Transverse colon (tissue), 4 donors: ENCODE data around the gene NSUN4. TPM values are rescaled to one million over a fixed set of nuclear protein-coding genes. Genes with fewer than 3 reads are reported as not detected.

Source experiments
- DNase-seq: peaks from one replicate; pipeline ENCODE4 v3.0.0-alpha.2; 2019
- H3K27ac ChIP-seq, 4 donors: fragments of 200-600 bp; sonication (generic); 2 replicates each; pipeline ENCODE4 v1.5.1; 2016 to 2018; ENCODE audit warnings: inconsistent platforms in 4 of 4
- H3K27me3 ChIP-seq: fragments of 200-600 bp; sonication (generic); 2 replicates; pipeline ENCODE4 v1.5.1; 2017; ENCODE audit warnings: inconsistent platforms
- H3K36me3 ChIP-seq, 4 donors: fragments of 200-600 bp; sonication (generic); 2 replicates each; pipeline ENCODE4 v1.5.1; 2017 to 2019; ENCODE audit warnings: inconsistent platforms in 4 of 4
- H3K4me1 ChIP-seq, 4 donors: fragments of 200-600 bp; sonication (generic); 2 replicates each; pipeline ENCODE4 v1.5.1; 2017 to 2020; ENCODE audit warnings: inconsistent platforms in 4 of 4
- H3K4me3 ChIP-seq, 4 donors: fragments of 200-600 bp; sonication (generic); 1 replicate in 1 of 4; 2 replicates in 3 of 4; pipeline versions ENCODE4 v1.5.1 to v1.6.1; 2017 to 2019; ENCODE audit warnings: inconsistent platforms in 4 of 4
- H3K9me3 ChIP-seq, 2 donors: fragments of 200-600 bp; sonication (generic); 2 replicates each; pipeline ENCODE4 v1.5.1; 2017 to 2019; ENCODE audit warnings: inconsistent platforms in 2 of 2
- EP300 ChIP-seq: sonication (generic); formaldehyde crosslinking; IDR thresholded peaks from one replicate; pipeline ENCODE4 v1.6.1; 2017; ENCODE audit warnings: antibody characterized with exemption, low read depth
- POLR2A ChIP-seq: fragments of 450-650 bp; IDR thresholded peaks from one replicate; pipeline ENCODE4 v1.6.1; 2016; ENCODE audit warnings: antibody characterized with exemption, mild to moderate bottlenecking, moderate library complexity
- POLR2AphosphoS5 ChIP-seq, 3 donors: sonication (generic); formaldehyde crosslinking; IDR thresholded peaks; one replicate each; pipeline ENCODE4 v1.6.1; 2016; ENCODE audit warnings: antibody characterized with exemption in 3 of 3
- whole genome bisulfite sequencing, 2 donors: methylation state at CpG; one replicate each; pipeline ENCODE4 v1.1.5; 2018; ENCODE audit warnings: low coverage in 1 of 2; 5-methylcytosine and 5-hydroxymethylcytosine counted together
- in situ Hi-C, 4 donors: fragments of 200-750 bp; cut with MboI; loops; one replicate each; pipeline versions ENCODE4 v1.15.0 to v1.15.1; 2017; ENCODE audit warnings: low sequenced_read_pairs in 3 of 4, low pct_ligation_motif_present in 1 of 4, low pct_unique_long_range_greater_than_20kb in 1 of 4
- intact Hi-C: fragments of 100-400 bp; cut with DNase I; formaldehyde crosslinking; loops from one replicate; pipeline ENCODE4 v1.15.1; 2023; ENCODE audit warnings: low total_unique reads
- total RNA-seq, 4 donors: library from RNA; depleted of rRNA; stranded (reverse); fragments of >200 nt; gene quantifications; one replicate each; pipeline ENCODE4 v1.1.0, GENCODE V29; 2016
- TF ChIP-seq, protein P1 (sequence below), 5 experiments: fragments of 200-600 bp in 3 of 5; fragments of 450-650 bp in 2 of 5; sonication (generic) in 3 of 5; IDR thresholded peaks; 1 replicate in 2 of 5; 2 replicates in 3 of 5; pipeline ENCODE4 v1.5.1; 2016 to 2017; ENCODE audit warnings: antibody characterized with exemption in 5 of 5, inconsistent platforms in 3 of 5, mild to moderate bottlenecking in 2 of 5, moderate library complexity in 1 of 5

NSUN4 gene
- total RNA-seq, 4 donors from 2014 or later, result 5.6 to 19.7 (median 12.9) TPM

DNA sequence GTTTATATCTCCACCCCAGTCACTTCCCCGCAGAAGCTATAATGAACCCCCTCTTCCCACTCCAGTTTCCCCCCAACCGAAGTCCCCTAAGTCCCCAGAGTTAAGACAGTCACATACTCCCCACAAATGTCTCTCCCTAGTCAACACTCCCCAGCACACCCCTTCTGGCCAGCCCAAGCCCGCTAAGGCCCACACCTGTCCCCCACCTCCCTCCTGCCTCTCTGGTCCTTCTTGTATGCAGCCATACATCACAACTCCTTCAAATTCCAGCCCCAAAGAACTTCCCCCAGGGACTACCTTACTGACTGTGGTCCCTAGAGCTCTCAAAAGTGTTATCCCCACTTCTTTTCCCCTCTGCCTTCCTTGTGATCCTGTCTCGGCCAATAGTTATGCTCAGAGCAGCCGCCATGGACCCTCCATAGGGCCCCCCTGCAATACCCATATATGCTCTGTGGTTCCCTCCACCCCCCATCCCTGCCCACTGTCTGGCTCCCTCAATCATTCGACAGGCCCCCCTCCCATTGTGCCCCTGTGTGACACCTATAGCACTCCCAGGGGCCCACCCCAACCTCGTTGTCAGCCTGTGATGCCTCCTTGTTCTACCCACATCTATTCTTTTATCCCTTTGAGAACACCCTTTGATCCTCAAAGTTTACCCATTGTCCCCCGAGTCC is 2.2 kb downstream of the NSUN4 start:
- Histone ChIP-seq H3K4me3 (no peak overlapping the region), H3K36me3 (peaks cover 0 to 13% (median 6%) of the 10 kb centered on the region in 4 donors), H3K27me3 (no peaks in the 10 kb centered on the region), H3K9me3 (no peaks in the 10 kb centered on the region), H3K4me1 (peaks cover 5 to 23% (median 13%) of the 10 kb centered on the region in 4 donors), H3K27ac (peak overlapping the region in 2 of 4 donors; percentile 98 to 99)
- in situ Hi-C loops, result no loop called here
- intact Hi-C loops, result no loop called here
- DNase-seq, result no peak
- no peak for TF ChIP-seq EP300
- TF ChIP-seq POLR2A, result no peak
- TF ChIP-seq, protein P1, sequence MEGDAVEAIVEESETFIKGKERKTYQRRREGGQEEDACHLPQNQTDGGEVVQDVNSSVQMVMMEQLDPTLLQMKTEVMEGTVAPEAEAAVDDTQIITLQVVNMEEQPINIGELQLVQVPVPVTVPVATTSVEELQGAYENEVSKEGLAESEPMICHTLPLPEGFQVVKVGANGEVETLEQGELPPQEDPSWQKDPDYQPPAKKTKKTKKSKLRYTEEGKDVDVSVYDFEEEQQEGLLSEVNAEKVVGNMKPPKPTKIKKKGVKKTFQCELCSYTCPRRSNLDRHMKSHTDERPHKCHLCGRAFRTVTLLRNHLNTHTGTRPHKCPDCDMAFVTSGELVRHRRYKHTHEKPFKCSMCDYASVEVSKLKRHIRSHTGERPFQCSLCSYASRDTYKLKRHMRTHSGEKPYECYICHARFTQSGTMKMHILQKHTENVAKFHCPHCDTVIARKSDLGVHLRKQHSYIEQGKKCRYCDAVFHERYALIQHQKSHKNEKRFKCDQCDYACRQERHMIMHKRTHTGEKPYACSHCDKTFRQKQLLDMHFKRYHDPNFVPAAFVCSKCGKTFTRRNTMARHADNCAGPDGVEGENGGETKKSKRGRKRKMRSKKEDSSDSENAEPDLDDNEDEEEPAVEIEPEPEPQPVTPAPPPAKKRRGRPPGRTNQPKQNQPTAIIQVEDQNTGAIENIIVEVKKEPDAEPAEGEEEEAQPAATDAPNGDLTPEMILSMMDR (IDR thresholded peaks at IDR 0.05), result no peak
- no peak for TF ChIP-seq POLR2AphosphoS5 (IDR thresholded peaks at IDR 0.05)
- WGBS, 2 donors, result 90 to 98% methylated on average over 5 to 8 of the region's 8 CpGs

DNA sequence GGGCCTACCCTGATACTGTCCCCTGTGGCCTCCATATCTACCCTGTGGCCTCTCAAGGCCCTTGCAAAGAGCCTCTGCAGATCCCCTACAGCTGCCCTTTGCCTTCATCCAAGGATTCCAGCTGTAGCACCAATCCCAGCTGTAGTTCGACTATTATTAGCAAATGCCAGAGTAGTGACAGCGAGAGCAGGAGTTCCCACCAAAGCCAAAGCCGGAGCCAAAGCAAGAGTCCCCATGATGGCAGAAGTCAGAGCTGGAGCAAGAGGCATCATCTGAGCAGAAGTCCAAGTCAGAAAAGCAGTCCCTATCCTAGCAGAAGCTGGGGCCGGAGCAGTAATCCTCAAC is 2.7 kb downstream of the NSUN4 start:
- no peak overlapping the region for H3K4me3 ChIP-seq
- no peaks in the 10 kb centered on the region for H3K9me3 ChIP-seq
- intact Hi-C loops (no loop called here), in situ Hi-C loops (no loop called here)
- H3K36me3 ChIP-seq, result peaks cover 0 to 13% (median 6%) of the 10 kb centered on the region in 4 donors
- H3K4me1 ChIP-seq, result peaks cover 5 to 24% (median 13%) of the 10 kb centered on the region in 4 donors
- WGBS, 2 donors, result 90 to 92% methylated on average over 3 to 4 of the region's 4 CpGs
- no peaks in the 10 kb centered on the region for H3K27me3 ChIP-seq
- DNase-seq, result no peak
- no peak overlapping the region for H3K27ac ChIP-seq
- TF ChIP-seq POLR2A, result no peak
- TF ChIP-seq POLR2AphosphoS5 (IDR thresholded peaks at IDR 0.05), result no peak
- TF ChIP-seq EP300, result no peak
- TF ChIP-seq, protein P1 (IDR thresholded peaks at IDR 0.05), result no peak

DNA sequence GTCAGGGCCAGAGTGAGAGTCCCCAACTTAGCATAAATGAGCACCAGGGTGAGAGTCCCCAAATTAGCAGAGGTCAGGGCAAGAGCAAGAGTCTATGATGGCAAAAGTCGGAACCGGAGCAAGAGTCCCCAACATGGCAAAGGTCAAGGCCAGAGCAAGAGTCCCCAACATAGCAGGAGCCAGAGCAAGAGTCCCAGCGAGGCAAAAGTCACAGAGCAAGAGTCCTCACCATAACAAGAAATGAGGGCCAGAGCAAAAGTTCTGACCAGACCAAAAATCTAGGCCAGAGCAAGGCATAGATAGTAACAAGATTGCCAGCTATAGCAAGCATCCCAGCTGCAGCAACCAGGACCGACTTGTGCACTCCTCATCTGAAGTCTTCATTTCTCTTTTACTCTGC is 3.1 kb downstream of the NSUN4 start:
- in situ Hi-C loops, result no loop called here
- Histone ChIP-seq H3K9me3 (no peaks in the 10 kb centered on the region), H3K27me3 (no peaks in the 10 kb centered on the region), H3K36me3 (peaks cover 0 to 13% (median 6%) of the 10 kb centered on the region in 4 donors), H3K4me1 (peaks cover 5 to 24% (median 13%) of the 10 kb centered on the region in 4 donors), H3K4me3 (no peak overlapping the region), H3K27ac (no peak overlapping the region)
- intact Hi-C loops, result no loop called here
- 77 to 87% methylated on average over 3 to 4 of the region's 4 CpGs for WGBS, 2 donors
- TF ChIP-seq POLR2AphosphoS5 (IDR thresholded peaks at IDR 0.05) (no peak), EP300 (no peak), POLR2A (no peak)
- TF ChIP-seq, protein P1 (IDR thresholded peaks at IDR 0.05), result no peak
- DNase-seq, result no peak

DNA sequence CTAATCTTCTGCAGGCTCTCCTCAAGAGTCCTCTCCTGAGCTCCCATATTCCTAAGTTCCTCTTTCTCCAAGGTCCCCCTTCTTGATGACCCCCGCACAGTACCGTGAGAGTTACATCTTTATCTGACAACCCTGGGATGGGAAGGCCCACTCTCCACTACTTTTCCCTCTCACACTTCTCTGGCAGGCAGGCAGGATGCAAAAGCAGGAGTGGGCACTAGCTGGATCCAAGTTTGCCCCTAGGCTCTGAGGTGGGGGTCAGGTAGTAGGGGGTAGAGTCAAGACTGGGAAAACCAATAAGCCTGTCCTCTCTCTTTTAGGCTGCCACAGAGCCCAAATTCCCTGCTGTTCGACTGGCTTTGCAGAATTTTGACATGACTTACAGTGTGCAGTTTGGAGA is 3.9 kb downstream of the NSUN4 start:
- Histone ChIP-seq H3K9me3 (no peaks in the 10 kb centered on the region), H3K27ac (no peak overlapping the region), H3K4me1 (peaks cover 5 to 19% (median 11%) of the 10 kb centered on the region in 4 donors), H3K4me3 (no peak overlapping the region), H3K36me3 (peaks cover 0 to 16% (median 8%) of the 10 kb centered on the region in 4 donors), H3K27me3 (no peaks in the 10 kb centered on the region)
- no peak for DNase-seq
- in situ Hi-C loops (no loop called here), intact Hi-C loops (no loop called here)
- 83 to 92% methylated on average over 2 to 3 of the region's 3 CpGs for whole genome bisulfite sequencing, 2 donors
- TF ChIP-seq, protein P1 (IDR thresholded peaks at IDR 0.05), result no peak
- TF ChIP-seq POLR2AphosphoS5 (IDR thresholded peaks at IDR 0.05) (no peak), POLR2A (no peak), EP300 (no peak)
